Spinal cord (tissue), 10 donors: ENCODE data around the gene IRF6. TPM values are rescaled to one million over a fixed set of nuclear protein-coding genes. Genes with fewer than 3 reads are reported as not detected.
A peak's percentile ranks its signal among the peaks of the same experiment; 100 is the strongest.

Source experiments
- DNase-seq, 6 donors: peaks; one replicate each; pipeline versions ENCODE4 v3.0.0 to v3.0.0-alpha.2; 2013 to 2015; ENCODE audit warnings: low spot score in 6 of 6, low read depth in 4 of 6
- H3K27ac ChIP-seq: one replicate; pipeline ENCODE4 v1.5.1; 2013; ENCODE audit warnings: low read depth, low read length, control low read depth
- H3K27me3 ChIP-seq: one replicate; pipeline ENCODE4 v1.6.1; 2013; ENCODE audit warnings: low read length; ENCODE audit not compliant: control insufficient read depth, insufficient read depth
- H3K36me3 ChIP-seq: one replicate; pipeline ENCODE4 v1.6.1; 2013; ENCODE audit warnings: low read length; ENCODE audit not compliant: control insufficient read depth, insufficient read depth
- H3K4me1 ChIP-seq: one replicate; pipeline ENCODE4 v1.6.1; 2013; ENCODE audit warnings: low read length; ENCODE audit not compliant: control insufficient read depth, insufficient read depth
- H3K4me3 ChIP-seq: one replicate; pipeline ENCODE4 v1.5.1; 2013; ENCODE audit warnings: low read depth, low read length, control low read depth
- H3K9me3 ChIP-seq: one replicate; pipeline ENCODE4 v1.6.1; 2013; ENCODE audit warnings: low read length; ENCODE audit not compliant: control insufficient read depth, insufficient read depth
- WGBS: methylation state at CpG from one replicate; pipeline ENCODE4 v1.1.5; 2013; ENCODE audit warnings: missing lambda C conversion rate; ENCODE audit not compliant: insufficient coverage; 5-methylcytosine and 5-hydroxymethylcytosine counted together
- long read RNA-seq, 4 donors: transcript quantifications; one replicate each; lab custom pipeline, GENCODE V29; 2026
- polyA plus RNA-seq, 2 donors: library from polyadenylated mRNA; unstranded; fragments of 120-200 nt; gene quantifications; one replicate each; pipeline ENCODE4 v1.2.1, GENCODE V29; 2013; ENCODE audit not compliant: insufficient read length in 2 of 2
- total RNA-seq, 2 donors: library from RNA; depleted of rRNA in 1 of 2; stranded (reverse); fragments of 120-200 nt in 1 of 2; fragments of >200 nt in 1 of 2; gene quantifications; one replicate each; pipeline versions ENCODE4 v1.2.3 to v1.2.4, GENCODE V29; 2013 to 2014
- donor health status: healthy.

The IRF6 gene
- 1 to 10 TPM in 1 of 2 donors, under 1 TPM in 1; 0.99 to 2.8 TPM for total RNA-seq
- 1 to 10 TPM; 1.2 TPM for polyA plus RNA-seq
- long read RNA-seq, donor 1 = 0 reads
- long read RNA-seq, donor 2 = 0 reads
- long read RNA-seq, donor 3 = 0 reads
- long read RNA-seq, donor 4, full-length matches to known transcripts = 6 of 6 reads
- long read RNA-seq, donor 4, partial matches to known transcripts = 0 of 6 reads
- long read RNA-seq, donor 4, other reads (novel, unspliced or antisense) = 0 of 6 reads

DNA sequence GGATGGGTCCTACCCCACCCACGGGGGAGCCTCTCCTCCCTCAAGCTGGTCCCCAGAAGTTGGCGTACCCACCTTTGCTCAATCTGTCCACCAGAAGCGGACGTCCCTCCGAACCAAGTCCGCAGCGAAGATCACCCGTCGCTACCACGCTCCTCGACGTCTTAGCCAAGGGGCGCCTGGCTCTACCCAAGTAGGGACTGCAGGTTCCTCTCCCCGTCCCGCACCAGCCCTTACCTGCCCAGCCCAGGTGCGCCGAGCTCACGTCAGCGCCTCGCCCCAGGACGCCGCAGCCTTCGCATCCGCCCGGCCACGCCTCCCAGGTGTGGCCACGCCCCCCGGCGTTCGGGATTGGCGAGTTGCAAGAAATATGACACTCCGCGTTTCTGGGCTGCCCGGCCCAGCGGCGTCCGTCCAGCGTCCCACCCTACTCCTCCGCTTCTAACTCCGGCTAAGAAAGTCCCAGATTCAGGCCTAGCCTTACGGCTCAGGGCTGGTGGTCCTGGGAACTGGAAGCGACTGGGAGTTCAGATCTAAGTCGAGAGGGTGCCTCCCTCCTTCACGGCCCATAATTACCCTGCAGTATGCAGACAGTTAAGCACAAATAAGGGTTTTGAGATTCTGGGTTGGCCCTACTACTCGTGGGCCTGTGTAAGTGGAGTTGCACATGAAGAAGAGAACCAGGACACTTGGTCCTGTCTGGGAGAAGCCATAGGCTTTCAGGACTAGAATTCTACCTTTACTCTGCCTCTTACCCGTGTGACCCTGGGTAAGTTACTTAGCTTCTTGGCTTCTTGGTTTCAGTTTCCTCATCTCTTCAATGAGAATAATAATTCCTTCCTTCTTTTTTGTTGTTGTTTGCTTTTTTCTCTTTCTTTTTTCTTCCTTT lies at the start of gene IRF6:
Gene IRF6 (minus strand): TSS at position 268 of the 886 bp plus-strand sequence. CDS start 4,729 bp downstream, outside the sequence.
- H3K9me3 ChIP-seq = no peaks in the 10 kb centered on the region
- no peaks in the 10 kb centered on the region for H3K36me3 ChIP-seq
- peaks cover 35% of the 10 kb centered on the region for H3K27me3 ChIP-seq
- peak in 2 of 6 donors; percentile 32 to 36 for DNase-seq
- peaks cover 8% of the 10 kb centered on the region for H3K4me1 ChIP-seq
- H3K27ac ChIP-seq = peak within 1 kb of the TSS; percentile 50
- peak within 1 kb of the TSS; percentile 41 for H3K4me3 ChIP-seq
- 3% methylated on average over 38 of the region's 46 CpGs for WGBS

DNA sequence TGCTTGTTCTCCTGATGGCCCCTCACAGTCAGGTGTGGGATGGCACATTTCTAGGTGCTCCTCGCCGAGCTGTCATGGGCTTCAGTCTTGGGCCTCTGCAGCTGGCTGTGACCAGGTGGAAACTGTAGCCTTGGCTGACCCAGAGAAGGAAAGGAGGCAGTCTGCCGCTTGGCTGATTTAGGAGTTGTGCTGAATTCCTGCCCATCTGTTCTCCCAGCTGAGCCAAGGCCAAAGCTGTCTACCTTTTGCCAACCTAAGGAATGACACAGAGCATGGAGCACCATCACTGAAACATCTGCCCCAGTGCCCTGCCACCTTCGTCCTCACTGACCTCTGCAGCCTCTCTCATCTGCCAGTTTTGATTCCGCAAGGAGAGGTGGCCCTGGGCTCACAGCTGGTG lies 49.7 kb upstream of the IRF6 start:
- Histone ChIP-seq H3K9me3 (no peaks in the 10 kb centered on the region), H3K27me3 (no peaks in the 10 kb centered on the region), H3K4me1 (peaks cover 8% of the 10 kb centered on the region), H3K4me3 (no peak overlapping the region), H3K27ac (no peak overlapping the region), H3K36me3 (peaks cover 11% of the 10 kb centered on the region)
- DNase-seq = no peak
- WGBS = 88% methylated on average over 5 of the region's 5 CpGs

DNA sequence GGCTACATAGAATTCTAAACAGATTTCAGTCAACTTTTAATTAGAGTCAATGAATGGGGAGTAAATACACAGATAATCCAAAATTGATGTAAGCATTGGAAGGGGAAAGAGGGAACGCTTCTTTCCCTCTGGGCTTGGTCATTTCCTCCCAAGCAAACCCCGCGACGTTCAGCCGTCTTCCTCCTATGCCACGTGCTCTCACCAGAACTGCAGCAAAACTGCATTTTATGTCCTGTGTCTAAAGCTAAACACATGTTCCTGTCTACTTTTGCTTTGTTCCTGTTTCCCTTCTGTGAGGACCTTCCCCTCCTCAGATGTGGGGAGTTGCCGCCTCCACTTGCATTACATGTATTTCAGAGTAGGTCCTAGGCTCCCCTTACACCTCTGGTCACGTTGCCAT lies 49.1 kb upstream of the IRF6 start:
- Histone ChIP-seq H3K27ac (no peak overlapping the region), H3K4me3 (no peak overlapping the region), H3K27me3 (no peaks in the 10 kb centered on the region), H3K36me3 (peaks cover 11% of the 10 kb centered on the region), H3K4me1 (peaks cover 8% of the 10 kb centered on the region), H3K9me3 (no peaks in the 10 kb centered on the region)
- DNase-seq = no peak
- WGBS = 85% methylated on average over 4 of the region's 8 CpGs

DNA sequence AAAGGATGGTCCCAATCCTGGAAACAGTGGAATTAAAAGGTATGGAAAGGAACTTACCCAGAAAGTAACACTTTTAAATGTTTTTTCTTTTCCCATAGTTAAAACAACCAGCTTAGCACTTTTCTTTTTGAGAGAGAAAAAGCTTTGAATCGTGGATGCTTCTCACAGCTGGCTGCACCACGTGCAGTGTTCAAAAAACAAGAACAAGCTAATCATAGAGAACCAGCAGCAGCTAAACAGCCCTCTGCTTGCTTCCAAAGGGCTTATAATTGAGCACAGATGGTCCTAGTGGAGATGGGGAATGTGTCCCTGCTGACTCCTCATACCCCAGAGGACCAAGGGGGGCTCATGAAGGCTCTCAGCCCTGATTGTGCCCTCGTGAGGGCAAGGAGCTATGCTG lies 48.3 kb upstream of the IRF6 start:
- peak in 2 of 6 donors; percentile 49 to 59 for DNase-seq
- Histone ChIP-seq H3K27ac (no peak overlapping the region), H3K4me3 (no peak overlapping the region), H3K36me3 (peaks cover 11% of the 10 kb centered on the region), H3K4me1 (peaks cover 8% of the 10 kb centered on the region), H3K27me3 (no peaks in the 10 kb centered on the region), H3K9me3 (no peaks in the 10 kb centered on the region)
- WGBS = 71% methylated on average over 1 of the region's 3 CpGs

DNA sequence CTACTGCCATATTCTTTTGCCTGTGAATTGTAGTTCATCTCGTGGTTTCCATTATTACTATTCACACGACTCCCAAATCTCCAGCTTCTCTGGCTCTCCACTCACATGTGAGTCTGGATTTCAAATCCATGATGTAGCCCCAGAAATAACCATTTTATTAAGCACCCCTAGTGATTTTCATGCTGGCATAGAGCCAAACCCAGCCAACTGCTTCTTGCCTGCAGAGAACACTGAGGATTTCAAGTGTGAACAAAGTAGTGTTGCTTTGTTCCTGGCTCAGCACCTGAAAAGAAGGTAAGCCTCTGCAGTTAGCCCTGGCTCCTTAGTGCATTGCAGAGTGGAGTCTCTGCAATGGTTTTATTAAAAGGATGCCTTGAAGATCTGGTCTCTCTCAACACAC lies 47.7 kb upstream of the IRF6 start:
- 80% methylated on average over 2 of the region's 2 CpGs for WGBS
- Histone ChIP-seq H3K27ac (no peak overlapping the region), H3K9me3 (no peaks in the 10 kb centered on the region), H3K27me3 (no peaks in the 10 kb centered on the region), H3K36me3 (peaks cover 14% of the 10 kb centered on the region), H3K4me1 (peaks cover 8% of the 10 kb centered on the region), H3K4me3 (no peak overlapping the region)
- DNase-seq = peak in 1 of 6 donors; percentile 57

DNA sequence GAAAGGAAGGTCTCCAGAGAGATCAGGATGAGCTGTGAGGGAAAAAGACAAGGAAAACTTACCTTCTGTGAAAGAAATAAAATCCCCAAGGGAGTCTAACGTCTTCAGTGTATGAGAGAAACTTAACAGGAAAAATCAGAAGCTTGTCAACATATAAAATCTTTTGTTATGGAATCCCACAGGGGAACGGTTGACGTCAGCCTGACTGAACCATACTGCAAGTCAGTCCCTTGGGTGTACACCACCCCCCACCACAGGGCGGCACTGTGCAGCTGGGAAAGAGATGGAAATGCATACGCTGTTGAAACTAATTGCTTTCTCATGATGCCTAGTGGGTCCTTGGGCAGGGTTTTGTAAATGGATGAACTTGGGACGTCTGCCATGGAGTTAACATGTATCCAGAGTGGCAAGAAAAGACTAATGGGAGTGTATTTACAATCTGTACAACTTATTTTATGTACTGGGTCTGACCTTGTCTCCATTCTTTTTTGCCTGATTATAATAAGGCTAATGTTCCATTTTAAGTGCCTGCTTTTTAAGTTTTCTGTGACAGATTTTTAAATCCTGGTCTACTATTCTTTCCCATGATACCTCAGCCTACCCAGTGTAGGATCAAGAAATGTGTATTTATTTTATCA lies 44.5 kb upstream of the IRF6 start:
- no peaks in the 10 kb centered on the region for H3K27me3 ChIP-seq
- peaks cover 12% of the 10 kb centered on the region for H3K36me3 ChIP-seq
- DNase-seq = peak in 2 of 6 donors; percentile 62 to 65
- no peak overlapping the region for H3K4me3 ChIP-seq
- H3K9me3 ChIP-seq = no peaks in the 10 kb centered on the region
- WGBS = 83% methylated on average over 1 of the region's 6 CpGs
- H3K27ac ChIP-seq = no peak overlapping the region
- H3K4me1 ChIP-seq = peaks cover 12% of the 10 kb centered on the region

DNA sequence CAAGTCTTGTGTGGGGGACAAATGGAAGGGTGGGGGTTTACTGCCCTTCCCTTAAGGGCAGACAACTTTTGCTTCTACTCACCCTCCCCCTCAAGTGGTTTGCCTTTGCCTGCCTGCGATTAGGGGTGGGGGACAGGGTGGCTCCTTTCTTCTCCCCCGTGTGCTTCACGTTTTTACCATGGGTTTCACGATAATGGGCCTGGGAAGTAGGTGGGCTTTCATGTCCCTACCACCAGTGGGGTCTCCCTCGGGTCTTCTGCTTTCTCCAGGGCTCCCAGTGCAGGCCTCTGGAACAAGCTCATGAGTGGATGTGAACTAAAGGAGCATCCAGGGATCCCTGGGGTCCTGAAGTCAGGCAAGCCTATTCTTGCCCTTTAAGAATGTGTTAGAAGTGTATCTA lies 43.4 kb upstream of the IRF6 start:
- Histone ChIP-seq H3K27ac (no peak overlapping the region), H3K9me3 (no peaks in the 10 kb centered on the region), H3K4me3 (no peak overlapping the region), H3K36me3 (peaks cover 9% of the 10 kb centered on the region), H3K4me1 (peaks cover 8% of the 10 kb centered on the region), H3K27me3 (no peaks in the 10 kb centered on the region)
- WGBS = 80% methylated on average over 4 of the region's 5 CpGs
- DNase-seq = no peak

DNA sequence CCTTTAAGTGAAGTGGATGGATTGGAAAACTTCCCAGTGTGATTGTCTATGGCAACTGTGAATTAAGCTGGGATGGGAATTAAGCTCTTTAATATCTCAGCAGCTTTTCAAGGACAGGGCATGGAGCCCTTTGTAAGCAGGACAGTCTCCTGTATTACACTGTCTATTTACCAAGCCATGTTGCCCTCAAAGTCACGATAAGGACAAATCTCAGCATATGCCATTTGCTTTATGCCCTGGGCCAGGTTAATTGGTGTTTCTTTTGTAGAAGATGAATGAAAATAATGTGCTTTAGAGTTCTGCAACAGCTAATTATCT lies 39.4 kb upstream of the IRF6 start:
- Histone ChIP-seq H3K27ac (no peak overlapping the region), H3K36me3 (peaks cover 17% of the 10 kb centered on the region), H3K27me3 (no peaks in the 10 kb centered on the region), H3K9me3 (no peaks in the 10 kb centered on the region), H3K4me1 (peaks cover 6% of the 10 kb centered on the region), H3K4me3 (no peak overlapping the region)
- DNase-seq = no peak
- whole genome bisulfite sequencing = no CpG with 5 or more reads among the region's 1 CpG

DNA sequence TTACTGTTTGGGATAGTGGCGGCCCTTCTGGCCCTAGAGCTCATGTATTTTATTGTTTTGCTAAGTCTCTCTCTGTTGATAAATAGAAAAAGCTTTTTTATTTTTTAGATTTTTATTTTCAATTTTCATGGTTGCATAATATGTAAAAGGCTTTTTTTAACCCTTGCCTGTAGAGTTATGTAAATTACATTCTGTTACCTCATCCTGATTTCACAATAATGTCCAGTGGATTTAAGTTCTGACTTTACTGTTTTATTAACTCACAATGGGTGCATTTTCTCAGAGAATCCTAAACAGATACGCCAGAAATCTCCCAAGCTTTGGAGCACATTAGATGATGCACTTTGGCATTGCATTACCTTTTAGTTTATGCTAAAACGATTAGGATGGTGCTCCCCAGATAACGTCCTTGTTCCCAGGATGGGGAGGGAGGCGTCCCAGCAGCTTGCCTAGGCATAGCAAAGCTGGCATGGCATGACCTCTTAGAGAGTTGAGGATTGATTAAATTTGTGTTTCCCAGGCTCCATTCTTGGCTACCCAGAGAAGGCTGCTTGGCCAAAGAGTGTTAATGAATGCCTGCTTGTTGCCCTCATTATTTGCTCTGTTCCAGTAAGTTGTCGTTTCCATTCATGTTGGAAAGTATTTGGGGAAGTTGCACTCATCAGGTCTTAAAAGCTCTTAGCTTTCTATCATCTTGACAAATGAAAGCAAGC lies 38.9 kb upstream of the IRF6 start:
- peaks cover 6% of the 10 kb centered on the region for H3K4me1 ChIP-seq
- DNase-seq = peak; percentile 47 to 92 (median 74)
- no peaks in the 10 kb centered on the region for H3K9me3 ChIP-seq
- no peak overlapping the region for H3K27ac ChIP-seq
- H3K36me3 ChIP-seq = peaks cover 22% of the 10 kb centered on the region
- 13% methylated on average over 2 of the region's 6 CpGs for WGBS
- no peaks in the 10 kb centered on the region for H3K27me3 ChIP-seq
- no peak overlapping the region for H3K4me3 ChIP-seq
